GM12873 (cell line): ENCODE measurements around the gene DPYSL3.

Experiments
- TF ChIP-seq, protein P1 (sequence below): IDR thresholded peaks from 2 replicates; pipeline ENCODE4 v1.5.1; 2012; ENCODE audit warnings: low read depth, mild to moderate bottlenecking, moderate library complexity, low read length, control low read depth; ENCODE audit not compliant: insufficient read depth; ENCODE audit errors: missing control alignments

Gene DPYSL3

DNA sequence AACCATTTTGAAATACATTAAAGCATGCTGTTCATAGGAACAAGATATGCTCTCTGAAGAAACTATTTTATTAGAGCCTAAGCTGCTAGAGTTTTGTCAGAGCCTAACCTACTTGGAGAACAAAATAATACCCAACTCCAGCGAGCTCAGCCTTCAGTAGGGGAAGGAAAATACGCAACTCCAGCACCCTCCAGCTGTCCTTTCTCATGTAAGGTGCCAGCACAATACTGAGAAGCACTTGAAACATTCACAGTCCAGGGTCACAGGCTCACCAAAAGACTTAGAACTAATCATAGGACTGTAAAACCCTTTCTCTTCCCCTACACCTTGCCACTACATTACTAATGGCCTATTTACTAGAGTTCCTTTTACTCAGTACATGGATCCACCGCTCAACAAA lies 18.9 kb downstream of the DPYSL3 start:
- TF ChIP-seq, protein P1, sequence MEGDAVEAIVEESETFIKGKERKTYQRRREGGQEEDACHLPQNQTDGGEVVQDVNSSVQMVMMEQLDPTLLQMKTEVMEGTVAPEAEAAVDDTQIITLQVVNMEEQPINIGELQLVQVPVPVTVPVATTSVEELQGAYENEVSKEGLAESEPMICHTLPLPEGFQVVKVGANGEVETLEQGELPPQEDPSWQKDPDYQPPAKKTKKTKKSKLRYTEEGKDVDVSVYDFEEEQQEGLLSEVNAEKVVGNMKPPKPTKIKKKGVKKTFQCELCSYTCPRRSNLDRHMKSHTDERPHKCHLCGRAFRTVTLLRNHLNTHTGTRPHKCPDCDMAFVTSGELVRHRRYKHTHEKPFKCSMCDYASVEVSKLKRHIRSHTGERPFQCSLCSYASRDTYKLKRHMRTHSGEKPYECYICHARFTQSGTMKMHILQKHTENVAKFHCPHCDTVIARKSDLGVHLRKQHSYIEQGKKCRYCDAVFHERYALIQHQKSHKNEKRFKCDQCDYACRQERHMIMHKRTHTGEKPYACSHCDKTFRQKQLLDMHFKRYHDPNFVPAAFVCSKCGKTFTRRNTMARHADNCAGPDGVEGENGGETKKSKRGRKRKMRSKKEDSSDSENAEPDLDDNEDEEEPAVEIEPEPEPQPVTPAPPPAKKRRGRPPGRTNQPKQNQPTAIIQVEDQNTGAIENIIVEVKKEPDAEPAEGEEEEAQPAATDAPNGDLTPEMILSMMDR, result no peak

DNA sequence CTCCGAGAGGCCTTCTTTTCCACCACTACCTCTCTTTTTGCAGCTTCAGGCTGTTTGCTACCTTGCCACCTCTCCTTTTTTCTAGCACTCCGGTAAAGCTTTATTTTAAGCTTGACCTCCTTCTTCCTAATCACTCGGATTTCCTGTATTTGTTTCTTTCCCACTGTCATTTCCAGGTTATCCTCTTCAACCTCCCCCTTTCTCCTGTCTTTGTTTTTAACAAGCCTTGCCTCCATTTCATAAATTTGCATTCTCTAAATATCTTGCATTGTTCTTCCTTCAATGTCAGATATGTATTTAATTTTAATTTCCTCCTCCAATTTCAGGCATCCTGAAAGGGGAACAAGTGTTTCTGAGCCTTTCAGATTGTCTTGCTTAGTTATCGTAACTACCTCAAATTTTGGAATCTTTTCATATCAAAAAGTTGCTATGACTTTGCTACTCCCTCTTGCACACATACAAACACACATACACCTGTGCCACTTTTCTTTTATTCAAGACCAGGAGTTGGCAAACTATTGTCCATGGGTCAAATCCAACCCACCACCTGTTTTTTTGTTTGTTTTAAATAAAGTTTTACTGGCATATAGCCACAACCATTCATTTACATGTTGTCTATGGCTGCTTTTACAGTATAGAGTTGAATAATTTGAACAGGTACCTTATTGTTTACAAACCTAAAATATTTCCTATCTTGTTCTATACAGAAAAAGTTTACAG lies 22.7 kb downstream of the DPYSL3 start:
- TF ChIP-seq, protein P1, result no peak

DNA sequence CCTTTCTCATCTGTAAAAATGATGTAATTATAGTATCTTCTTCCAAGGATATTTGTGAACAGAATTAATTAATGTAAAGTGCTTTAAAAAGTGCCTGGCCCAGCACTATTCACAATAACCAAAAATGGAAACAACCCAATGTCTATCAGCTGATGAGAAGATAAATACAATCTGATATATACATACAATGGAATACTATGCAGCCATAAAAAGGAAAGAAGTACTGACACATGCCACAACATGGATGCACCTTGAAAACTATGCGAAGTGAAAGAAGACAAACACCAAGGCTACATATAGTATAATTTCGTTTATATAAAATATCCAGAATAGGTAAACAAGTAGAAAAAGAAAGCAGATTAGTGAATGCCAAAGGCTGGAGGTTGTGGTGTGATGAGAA lies 24.1 kb downstream of the DPYSL3 start:
- TF ChIP-seq, protein P1, result no peak

DNA sequence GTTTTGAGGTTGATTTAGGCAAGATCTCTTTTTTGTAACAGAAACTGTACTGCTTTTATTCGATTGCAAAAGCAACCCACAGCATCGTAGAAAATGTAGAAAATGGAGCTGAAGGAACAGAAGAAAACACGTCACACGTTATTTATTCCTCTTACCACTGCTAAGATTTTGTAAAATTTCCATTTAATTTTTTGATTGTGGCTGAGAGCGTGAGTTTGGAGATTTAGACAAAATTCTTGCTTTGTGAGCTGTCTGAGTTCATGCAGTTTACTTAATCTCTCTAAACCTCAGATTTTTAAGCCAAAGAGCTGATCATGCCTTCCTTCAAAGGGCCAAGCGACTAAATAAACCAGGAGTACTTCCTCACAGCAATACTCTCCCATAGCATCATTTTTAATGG lies 24.8 kb downstream of the DPYSL3 start:
- TF ChIP-seq, protein P1, result no peak

DNA sequence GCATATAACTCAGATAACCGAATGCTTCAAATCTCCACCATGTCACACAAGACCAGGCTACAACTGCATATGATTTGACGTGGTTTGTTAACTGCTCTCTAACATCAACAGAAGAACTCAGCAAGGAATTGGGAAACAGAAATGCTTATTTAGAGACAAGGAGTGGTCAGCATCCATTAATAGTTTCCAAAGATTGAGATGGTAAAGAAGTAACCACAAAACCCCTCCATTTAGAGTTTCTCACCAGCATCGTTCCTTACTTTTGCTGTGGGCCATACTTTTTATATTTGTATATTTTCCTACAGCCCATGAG lies 25.2 kb downstream of the DPYSL3 start:
- TF ChIP-seq, protein P1, result no peak

DNA sequence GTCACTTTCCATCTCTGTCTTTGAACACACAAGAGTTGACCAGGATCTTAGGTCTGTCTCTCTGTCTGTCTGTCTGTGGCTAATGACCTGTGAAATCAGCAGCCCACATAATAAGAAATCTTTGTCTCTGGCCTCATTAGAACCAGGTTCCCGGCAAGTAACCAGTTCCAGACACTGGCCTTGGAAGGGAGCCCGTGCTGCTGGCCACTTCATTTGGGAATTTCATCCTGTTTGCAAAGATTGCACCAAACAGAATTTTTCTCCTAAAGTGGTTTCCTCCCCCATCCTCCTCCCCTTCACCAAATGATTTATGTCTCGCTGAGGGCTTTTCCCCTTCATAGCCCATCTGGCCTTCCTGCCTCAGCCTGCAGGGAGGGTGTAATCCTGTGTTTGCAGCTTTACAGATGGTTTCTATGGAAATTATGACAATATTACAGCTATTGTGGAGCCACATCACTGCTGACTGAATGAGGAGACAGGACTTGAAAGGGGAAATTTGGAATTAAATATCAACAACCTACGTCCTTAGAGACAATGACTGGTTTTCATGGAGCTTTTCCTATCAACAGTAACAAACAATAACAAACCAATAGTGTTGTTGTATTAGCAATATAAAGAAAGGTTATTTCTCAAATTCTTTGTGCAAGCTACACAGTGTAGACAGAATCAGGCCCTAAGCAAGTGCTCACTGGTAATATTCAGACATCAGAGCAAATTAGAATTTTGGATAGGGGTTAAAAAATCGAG lies 25.7 kb downstream of the DPYSL3 start:
- TF ChIP-seq, protein P1, result no peak

DNA sequence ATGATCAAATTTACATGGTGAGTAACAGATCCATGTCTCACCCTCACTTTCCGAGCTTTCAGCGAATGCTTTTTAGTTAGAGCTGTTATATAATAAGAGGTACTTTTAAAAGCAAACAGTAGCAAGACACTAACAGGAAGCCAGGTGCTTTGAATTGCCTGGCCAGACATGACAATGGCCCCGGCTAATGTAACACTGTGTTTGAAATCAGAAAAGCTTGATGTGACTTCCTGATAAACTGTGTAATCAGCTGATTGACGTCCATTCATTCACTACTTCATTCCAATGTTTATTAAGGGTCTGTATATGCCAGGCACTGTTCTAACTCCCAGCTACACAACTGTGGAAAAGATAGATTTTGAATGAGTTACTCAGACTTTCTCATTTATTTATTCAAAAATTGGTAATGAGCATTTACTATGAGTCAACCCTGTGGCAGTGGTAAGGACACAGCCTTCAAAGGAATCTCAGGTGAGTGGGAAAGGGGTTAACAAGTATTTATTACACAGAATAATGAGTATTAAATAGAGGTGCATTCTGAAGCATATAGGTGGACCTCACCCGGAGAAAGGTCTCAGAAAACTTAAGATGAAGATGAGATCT lies 26.6 kb downstream of the DPYSL3 start:
- TF ChIP-seq, protein P1, result no peak
